Liver (tissue), 9 donors: ENCODE data around the gene EPS8L1. TPM values are rescaled to one million over a fixed set of nuclear protein-coding genes. Genes with fewer than 3 reads are reported as not detected.

Source experiments
- DNase-seq: peaks from one replicate; pipeline ENCODE4 v3.0.0-alpha.2; 2017; ENCODE audit warnings: low spot score
- H3K27ac ChIP-seq, 2 donors: one replicate each; pipeline ENCODE4 v1.7.0; 2013; ENCODE audit warnings: inconsistent platforms in 2 of 2, low read length in 2 of 2, control low read depth in 1 of 2, low read depth in 1 of 2, mild to moderate bottlenecking in 1 of 2
- H3K27me3 ChIP-seq, 4 donors: one replicate each; pipeline versions ENCODE4 v1.6.1 to v1.7.0; 2013; ENCODE audit warnings: low read length in 3 of 4, inconsistent platforms in 1 of 4, mild to moderate bottlenecking in 1 of 4, moderate library complexity in 1 of 4; ENCODE audit not compliant: control insufficient read depth in 4 of 4, insufficient read depth in 4 of 4
- H3K36me3 ChIP-seq, 4 donors: one replicate each; pipeline versions ENCODE4 v1.6.1 to v1.7.0; 2013; ENCODE audit warnings: low read length in 3 of 4, mild to moderate bottlenecking in 3 of 4, low read depth in 1 of 4, moderate library complexity in 1 of 4; ENCODE audit not compliant: control insufficient read depth in 4 of 4, insufficient read depth in 3 of 4
- H3K4me1 ChIP-seq, 4 donors: one replicate each; pipeline versions ENCODE4 v1.6.1 to v1.7.0; 2013; ENCODE audit warnings: low read length in 3 of 4, mild to moderate bottlenecking in 3 of 4, moderate library complexity in 1 of 4; ENCODE audit not compliant: control insufficient read depth in 4 of 4, insufficient read depth in 4 of 4
- H3K4me3 ChIP-seq, 3 donors: one replicate each; pipeline versions ENCODE4 v1.6.1 to v1.7.0; 2013; ENCODE audit warnings: low read length in 3 of 3, control low read depth in 1 of 3, low read depth in 1 of 3, mild to moderate bottlenecking in 1 of 3
- H3K9ac ChIP-seq, 2 donors: one replicate each; pipeline ENCODE4 v1.7.0; 2013; ENCODE audit warnings: low read length in 2 of 2, mild to moderate bottlenecking in 2 of 2, moderate library complexity in 2 of 2, control low read depth in 1 of 2, low read depth in 1 of 2
- H3K9me3 ChIP-seq, 4 donors: one replicate each; pipeline versions ENCODE4 v1.6.1 to v1.7.0; 2013; ENCODE audit warnings: low read length in 3 of 4; ENCODE audit not compliant: control insufficient read depth in 4 of 4
- FOXA1 ChIP-seq: IDR thresholded peaks from 2 replicates; pipeline ENCODE4 v1.6.1; 2016; ENCODE audit warnings: antibody characterized with exemption
- FOXA2 ChIP-seq: IDR thresholded peaks from 2 replicates; pipeline ENCODE4 v1.6.1; 2016; ENCODE audit warnings: antibody characterized with exemption
- GABPA ChIP-seq, 2 donors: IDR thresholded peaks in 1 of 2; conservative IDR thresholded peaks in 1 of 2; 2 replicates each; pipeline ENCODE4 v1.6.1; 2016; ENCODE audit warnings: antibody characterized with exemption in 2 of 2, mild to moderate bottlenecking in 1 of 2, moderate library complexity in 1 of 2
- HNF4G ChIP-seq: IDR thresholded peaks from 2 replicates; pipeline ENCODE4 v1.6.1; 2016; ENCODE audit warnings: antibody characterized with exemption
- JUND ChIP-seq, 2 donors: IDR thresholded peaks; 2 replicates each; pipeline ENCODE4 v1.6.1; 2016; ENCODE audit warnings: antibody characterized with exemption in 2 of 2
- RAD21 ChIP-seq, 2 donors: IDR thresholded peaks; 2 replicates each; pipeline ENCODE4 v1.6.1; 2016; ENCODE audit warnings: antibody characterized with exemption in 2 of 2, mild to moderate bottlenecking in 2 of 2
- SP1 ChIP-seq: IDR thresholded peaks from 2 replicates; pipeline ENCODE4 v1.6.1; 2018; ENCODE audit warnings: antibody characterized with exemption, mild to moderate bottlenecking
- WGBS: extraction: QIAGEN DNeasy Blood & Tissue Kit; methylation state at CpG from one replicate; pipeline ENCODE4 v1.1.7; 2013; 5-methylcytosine and 5-hydroxymethylcytosine counted together
- polyA plus RNA-seq, 2 donors: library from polyadenylated mRNA; stranded (reverse) in 1 of 2; unstranded in 1 of 2; fragments of 200-250 nt in 1 of 2; fragments of >200 nt in 1 of 2; fragmentation: Nextera tagmentation in 1 of 2; extraction: Ambion mirVana in 1 of 2; gene quantifications; one replicate each; pipeline versions ENCODE4 v1.2.1 to v1.2.3, GENCODE V29; 2013 to 2015
- total RNA-seq, 2 donors: library from RNA; depleted of rRNA; stranded (reverse); fragments of >200 nt; gene quantifications; one replicate each; pipeline ENCODE4 v1.2.3, GENCODE V29; 2014
- TF ChIP-seq, protein P1 (sequence below): IDR thresholded peaks from 2 replicates; pipeline ENCODE4 v1.6.1; 2016; ENCODE audit warnings: antibody characterized with exemption
- TF ChIP-seq, protein P2 (sequence below): fragments of 150-350 bp; IDR thresholded peaks from 2 replicates; pipeline ENCODE4 v1.5.1; 2017; ENCODE audit warnings: improper control_type of control experiment, low read depth, low read length; ENCODE audit not compliant: missing input control
- TF ChIP-seq, protein P3 (sequence below): IDR thresholded peaks from 2 replicates; pipeline ENCODE4 v1.6.1; 2016; ENCODE audit warnings: antibody characterized with exemption
- TF ChIP-seq, protein P4 (sequence below): IDR thresholded peaks from 2 replicates; pipeline ENCODE4 v1.6.1; 2016; ENCODE audit warnings: antibody characterized with exemption, mild to moderate bottlenecking
- donor health status: healthy.
- donor health status: healthy.
- donor health status: healthy.
- donor health status: healthy.
- donor health status: healthy.

EPS8L1 gene
- total and polyA plus RNA-seq, 4 donors: 0.40 to 1.5 (median 0.87) TPM

DNA sequence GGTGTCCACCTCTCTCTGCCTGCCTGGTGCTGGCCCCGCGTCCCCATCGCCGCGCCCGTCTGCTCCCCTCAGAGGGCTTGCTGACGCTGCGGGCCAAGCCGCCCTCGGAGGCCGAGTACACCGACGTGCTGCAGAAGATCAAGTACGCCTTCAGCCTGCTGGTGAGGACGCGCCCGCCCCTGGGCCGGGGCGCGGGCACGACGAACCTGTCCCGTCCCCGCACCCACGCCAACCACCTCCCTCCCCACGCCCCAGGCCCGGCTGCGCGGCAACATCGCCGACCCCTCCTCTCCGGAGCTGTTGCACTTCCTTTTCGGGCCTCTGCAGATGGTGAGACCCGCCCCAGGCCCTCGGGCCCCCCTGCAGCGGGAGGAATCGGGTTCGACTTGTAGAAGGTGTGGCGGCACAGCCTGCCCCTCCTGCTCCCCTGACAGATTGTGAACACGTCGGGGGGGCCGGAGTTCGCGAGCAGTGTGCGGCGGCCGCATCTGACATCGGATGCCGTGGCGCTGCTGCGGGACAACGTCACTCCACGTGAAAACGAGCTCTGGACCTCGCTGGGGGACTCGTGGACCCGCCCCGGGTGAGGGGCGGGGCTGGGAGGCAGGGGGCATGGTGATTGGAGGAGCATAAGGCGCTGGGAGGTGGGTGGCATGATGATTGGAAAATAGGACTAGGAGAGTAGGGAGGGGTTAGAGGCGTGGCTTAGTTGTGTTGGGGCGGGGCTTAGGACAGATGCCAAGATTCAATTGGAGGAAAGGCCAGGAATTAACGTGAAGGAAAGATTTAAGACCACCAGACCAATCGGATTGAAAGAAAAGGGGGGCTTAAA is 6.6 kb downstream of the EPS8L1 start (continued):
- TF ChIP-seq, protein P1, sequence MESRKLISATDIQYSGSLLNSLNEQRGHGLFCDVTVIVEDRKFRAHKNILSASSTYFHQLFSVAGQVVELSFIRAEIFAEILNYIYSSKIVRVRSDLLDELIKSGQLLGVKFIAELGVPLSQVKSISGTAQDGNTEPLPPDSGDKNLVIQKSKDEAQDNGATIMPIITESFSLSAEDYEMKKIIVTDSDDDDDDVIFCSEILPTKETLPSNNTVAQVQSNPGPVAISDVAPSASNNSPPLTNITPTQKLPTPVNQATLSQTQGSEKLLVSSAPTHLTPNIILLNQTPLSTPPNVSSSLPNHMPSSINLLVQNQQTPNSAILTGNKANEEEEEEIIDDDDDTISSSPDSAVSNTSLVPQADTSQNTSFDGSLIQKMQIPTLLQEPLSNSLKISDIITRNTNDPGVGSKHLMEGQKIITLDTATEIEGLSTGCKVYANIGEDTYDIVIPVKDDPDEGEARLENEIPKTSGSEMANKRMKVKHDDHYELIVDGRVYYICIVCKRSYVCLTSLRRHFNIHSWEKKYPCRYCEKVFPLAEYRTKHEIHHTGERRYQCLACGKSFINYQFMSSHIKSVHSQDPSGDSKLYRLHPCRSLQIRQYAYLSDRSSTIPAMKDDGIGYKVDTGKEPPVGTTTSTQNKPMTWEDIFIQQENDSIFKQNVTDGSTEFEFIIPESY: no peak

DNA sequence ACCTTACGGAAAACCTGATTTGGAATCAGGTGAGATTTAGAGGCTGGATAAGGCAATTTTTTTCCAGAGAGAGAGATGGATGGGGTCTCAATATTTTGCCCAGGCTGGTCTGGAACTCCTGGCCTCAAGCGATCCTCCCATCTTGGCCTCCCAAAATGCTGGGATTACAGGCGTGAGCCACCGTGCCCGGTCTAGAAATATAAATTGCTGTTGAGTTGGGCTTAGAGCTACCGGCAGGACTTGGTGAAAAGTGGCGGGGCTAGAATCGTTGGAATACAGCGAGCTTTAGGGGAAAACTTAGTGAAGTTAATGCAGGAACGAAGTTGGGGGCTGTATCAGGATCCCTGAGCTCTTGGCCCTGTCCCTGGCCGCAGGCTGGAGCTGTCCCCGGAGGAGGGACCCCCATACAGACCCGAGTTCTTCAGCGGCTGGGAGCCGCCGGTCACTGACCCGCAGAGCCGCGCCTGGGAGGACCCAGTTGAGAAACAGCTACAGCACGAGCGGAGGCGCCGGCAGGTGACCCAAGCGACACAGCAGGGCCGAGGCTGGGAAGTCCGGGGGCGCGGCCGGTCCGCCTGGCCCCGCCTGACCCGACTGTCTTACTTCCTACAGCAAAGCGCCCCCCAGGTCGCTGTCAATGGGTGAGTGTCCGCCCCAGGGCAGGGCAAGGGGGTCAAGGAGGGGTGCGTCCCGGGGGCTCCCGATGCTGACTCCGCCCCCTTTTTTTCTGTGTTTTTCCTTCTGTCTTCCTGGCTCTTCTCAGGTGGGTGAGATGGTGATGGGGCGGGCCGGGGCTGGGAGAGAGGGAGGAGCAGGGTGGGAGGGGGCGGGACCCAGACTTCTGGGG is 7.6 kb downstream of the EPS8L1 start:
- H3K4me1 ChIP-seq: peaks cover 11 to 29% (median 18%) of the 10 kb centered on the region in 4 donors
- 35% methylated on average over 42 of the region's 42 CpGs for WGBS
- H3K27me3 ChIP-seq: peaks cover 0 to 14% (median 3%) of the 10 kb centered on the region in 4 donors

More for the DNA sequence above, 7.6 kb downstream of the EPS8L1 start:
- H3K9me3 ChIP-seq: no peaks in the 10 kb centered on the region
- TF ChIP-seq, protein P2, sequence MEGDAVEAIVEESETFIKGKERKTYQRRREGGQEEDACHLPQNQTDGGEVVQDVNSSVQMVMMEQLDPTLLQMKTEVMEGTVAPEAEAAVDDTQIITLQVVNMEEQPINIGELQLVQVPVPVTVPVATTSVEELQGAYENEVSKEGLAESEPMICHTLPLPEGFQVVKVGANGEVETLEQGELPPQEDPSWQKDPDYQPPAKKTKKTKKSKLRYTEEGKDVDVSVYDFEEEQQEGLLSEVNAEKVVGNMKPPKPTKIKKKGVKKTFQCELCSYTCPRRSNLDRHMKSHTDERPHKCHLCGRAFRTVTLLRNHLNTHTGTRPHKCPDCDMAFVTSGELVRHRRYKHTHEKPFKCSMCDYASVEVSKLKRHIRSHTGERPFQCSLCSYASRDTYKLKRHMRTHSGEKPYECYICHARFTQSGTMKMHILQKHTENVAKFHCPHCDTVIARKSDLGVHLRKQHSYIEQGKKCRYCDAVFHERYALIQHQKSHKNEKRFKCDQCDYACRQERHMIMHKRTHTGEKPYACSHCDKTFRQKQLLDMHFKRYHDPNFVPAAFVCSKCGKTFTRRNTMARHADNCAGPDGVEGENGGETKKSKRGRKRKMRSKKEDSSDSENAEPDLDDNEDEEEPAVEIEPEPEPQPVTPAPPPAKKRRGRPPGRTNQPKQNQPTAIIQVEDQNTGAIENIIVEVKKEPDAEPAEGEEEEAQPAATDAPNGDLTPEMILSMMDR: no peak
- TF ChIP-seq FOXA2 (no peak), FOXA1 (no peak), JUND (IDR thresholded peaks at IDR 0.05) (no peak), HNF4G (no peak), RAD21 (IDR thresholded peaks at IDR 0.05) (no peak), SP1 (no peak), GABPA (IDR thresholded peaks at IDR 0.05 in 1 of 2, conservative IDR thresholded peaks at IDR 0.05 in 1 of 2) (no peak)
- TF ChIP-seq, protein P3, sequence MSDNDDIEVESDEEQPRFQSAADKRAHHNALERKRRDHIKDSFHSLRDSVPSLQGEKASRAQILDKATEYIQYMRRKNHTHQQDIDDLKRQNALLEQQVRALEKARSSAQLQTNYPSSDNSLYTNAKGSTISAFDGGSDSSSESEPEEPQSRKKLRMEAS: no peak
- TF ChIP-seq, protein P4, sequence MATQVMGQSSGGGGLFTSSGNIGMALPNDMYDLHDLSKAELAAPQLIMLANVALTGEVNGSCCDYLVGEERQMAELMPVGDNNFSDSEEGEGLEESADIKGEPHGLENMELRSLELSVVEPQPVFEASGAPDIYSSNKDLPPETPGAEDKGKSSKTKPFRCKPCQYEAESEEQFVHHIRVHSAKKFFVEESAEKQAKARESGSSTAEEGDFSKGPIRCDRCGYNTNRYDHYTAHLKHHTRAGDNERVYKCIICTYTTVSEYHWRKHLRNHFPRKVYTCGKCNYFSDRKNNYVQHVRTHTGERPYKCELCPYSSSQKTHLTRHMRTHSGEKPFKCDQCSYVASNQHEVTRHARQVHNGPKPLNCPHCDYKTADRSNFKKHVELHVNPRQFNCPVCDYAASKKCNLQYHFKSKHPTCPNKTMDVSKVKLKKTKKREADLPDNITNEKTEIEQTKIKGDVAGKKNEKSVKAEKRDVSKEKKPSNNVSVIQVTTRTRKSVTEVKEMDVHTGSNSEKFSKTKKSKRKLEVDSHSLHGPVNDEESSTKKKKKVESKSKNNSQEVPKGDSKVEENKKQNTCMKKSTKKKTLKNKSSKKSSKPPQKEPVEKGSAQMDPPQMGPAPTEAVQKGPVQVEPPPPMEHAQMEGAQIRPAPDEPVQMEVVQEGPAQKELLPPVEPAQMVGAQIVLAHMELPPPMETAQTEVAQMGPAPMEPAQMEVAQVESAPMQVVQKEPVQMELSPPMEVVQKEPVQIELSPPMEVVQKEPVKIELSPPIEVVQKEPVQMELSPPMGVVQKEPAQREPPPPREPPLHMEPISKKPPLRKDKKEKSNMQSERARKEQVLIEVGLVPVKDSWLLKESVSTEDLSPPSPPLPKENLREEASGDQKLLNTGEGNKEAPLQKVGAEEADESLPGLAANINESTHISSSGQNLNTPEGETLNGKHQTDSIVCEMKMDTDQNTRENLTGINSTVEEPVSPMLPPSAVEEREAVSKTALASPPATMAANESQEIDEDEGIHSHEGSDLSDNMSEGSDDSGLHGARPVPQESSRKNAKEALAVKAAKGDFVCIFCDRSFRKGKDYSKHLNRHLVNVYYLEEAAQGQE: no peak
- TF ChIP-seq, protein P1: no peak
- H3K27ac ChIP-seq: no peak overlapping the region
- no peak overlapping the region for H3K9ac ChIP-seq
- no peak overlapping the region for H3K4me3 ChIP-seq
- H3K36me3 ChIP-seq: no peaks in the 10 kb centered on the region
- no peak for DNase-seq
